Measurements from ENCODE around the gene CELF4.

CELF4 gene

DNA sequence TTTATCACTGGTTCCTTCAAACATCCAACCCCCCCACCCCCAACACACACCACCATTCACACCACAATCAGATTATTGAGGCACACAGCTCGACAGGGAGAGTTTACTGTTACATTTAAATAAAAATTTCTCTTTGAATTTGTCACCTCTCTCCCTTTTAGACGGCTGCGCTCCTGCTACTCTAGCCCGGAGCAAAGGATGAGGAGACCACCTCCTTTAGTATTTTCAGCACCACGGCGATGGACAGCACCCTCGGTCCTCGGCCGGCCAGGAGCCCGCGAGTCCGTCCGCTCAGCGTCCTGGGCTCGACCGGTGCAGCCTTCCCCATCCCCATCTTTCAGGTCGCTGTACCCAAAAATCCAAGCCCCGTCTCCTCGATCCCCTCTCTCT is 892 bp downstream of the CELF4 start:
- no peak for TF ChIP-seq TCF12 (IDR thresholded peaks at IDR 0.05; ENCODE audit: low read depth)
- TF ChIP-seq, protein P1, sequence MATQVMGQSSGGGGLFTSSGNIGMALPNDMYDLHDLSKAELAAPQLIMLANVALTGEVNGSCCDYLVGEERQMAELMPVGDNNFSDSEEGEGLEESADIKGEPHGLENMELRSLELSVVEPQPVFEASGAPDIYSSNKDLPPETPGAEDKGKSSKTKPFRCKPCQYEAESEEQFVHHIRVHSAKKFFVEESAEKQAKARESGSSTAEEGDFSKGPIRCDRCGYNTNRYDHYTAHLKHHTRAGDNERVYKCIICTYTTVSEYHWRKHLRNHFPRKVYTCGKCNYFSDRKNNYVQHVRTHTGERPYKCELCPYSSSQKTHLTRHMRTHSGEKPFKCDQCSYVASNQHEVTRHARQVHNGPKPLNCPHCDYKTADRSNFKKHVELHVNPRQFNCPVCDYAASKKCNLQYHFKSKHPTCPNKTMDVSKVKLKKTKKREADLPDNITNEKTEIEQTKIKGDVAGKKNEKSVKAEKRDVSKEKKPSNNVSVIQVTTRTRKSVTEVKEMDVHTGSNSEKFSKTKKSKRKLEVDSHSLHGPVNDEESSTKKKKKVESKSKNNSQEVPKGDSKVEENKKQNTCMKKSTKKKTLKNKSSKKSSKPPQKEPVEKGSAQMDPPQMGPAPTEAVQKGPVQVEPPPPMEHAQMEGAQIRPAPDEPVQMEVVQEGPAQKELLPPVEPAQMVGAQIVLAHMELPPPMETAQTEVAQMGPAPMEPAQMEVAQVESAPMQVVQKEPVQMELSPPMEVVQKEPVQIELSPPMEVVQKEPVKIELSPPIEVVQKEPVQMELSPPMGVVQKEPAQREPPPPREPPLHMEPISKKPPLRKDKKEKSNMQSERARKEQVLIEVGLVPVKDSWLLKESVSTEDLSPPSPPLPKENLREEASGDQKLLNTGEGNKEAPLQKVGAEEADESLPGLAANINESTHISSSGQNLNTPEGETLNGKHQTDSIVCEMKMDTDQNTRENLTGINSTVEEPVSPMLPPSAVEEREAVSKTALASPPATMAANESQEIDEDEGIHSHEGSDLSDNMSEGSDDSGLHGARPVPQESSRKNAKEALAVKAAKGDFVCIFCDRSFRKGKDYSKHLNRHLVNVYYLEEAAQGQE (IDR thresholded peaks at IDR 0.05; ENCODE audit: low read depth), result peak; percentile 93

DNA sequence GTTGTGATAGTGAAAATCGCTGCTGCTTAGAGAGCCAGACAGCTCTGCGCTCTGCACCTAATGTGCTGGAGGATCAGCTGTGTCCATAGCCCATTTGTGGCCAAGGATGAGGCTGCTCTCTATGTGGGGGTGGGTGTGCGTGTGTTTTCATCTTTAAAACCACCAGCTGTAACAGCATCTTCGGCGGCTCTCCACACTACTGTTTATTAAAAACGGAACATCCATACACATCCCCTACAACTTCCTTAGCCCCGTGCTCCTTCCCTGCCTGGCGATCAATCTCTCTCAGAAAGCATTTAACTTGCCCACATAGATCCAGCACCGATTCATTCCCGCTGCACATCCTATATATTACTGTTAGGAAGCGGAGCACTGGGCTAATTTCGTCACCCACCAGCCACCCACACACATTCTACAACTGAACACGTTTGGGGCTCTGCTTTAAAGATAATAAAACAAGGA is 1.6 kb downstream of the CELF4 start:
- TF ChIP-seq, protein P2, sequence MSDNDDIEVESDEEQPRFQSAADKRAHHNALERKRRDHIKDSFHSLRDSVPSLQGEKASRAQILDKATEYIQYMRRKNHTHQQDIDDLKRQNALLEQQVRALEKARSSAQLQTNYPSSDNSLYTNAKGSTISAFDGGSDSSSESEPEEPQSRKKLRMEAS (IDR thresholded peaks at IDR 0.05), result no peak
- TF ChIP-seq, protein P3, sequence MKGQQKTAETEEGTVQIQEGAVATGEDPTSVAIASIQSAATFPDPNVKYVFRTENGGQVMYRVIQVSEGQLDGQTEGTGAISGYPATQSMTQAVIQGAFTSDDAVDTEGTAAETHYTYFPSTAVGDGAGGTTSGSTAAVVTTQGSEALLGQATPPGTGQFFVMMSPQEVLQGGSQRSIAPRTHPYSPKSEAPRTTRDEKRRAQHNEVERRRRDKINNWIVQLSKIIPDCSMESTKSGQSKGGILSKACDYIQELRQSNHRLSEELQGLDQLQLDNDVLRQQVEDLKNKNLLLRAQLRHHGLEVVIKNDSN (IDR thresholded peaks at IDR 0.05), result no peak
- TF ChIP-seq EGR1 (IDR thresholded peaks at IDR 0.05), result no peak
- no peak for TF ChIP-seq RAD21 (IDR thresholded peaks at IDR 0.05; ENCODE audit: low read depth)
- no peak for TF ChIP-seq TAF1 (IDR thresholded peaks at IDR 0.05; ENCODE audit: low read depth)
- TF ChIP-seq EP300 (IDR thresholded peaks at IDR 0.05; ENCODE audit: borderline replicate concordance), result no peak
- TF ChIP-seq, protein P1 (IDR thresholded peaks at IDR 0.05; ENCODE audit: low read depth), result no peak
- no peak for TF ChIP-seq NFIC (IDR thresholded peaks at IDR 0.05)

DNA sequence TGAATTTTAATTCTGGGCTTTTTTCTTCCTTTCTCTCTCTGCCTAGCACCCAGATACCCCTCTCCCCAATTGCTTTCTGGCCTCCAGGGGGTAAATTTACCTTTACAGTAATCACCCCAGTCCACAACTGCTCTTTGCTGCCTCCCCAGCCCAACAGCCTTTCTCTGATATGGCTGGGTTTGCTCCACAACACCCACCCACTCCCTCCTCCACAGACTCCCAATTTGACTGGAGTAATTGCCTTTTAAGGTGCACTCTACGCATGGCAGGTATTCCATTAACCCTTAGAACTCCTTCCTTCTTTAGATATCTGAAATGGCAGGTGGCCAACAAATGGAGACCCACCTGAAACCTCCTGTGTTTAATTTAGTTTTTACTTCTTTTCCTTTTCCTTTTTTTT is 3.6 kb downstream of the CELF4 start:
- TF ChIP-seq, protein P1 (IDR thresholded peaks at IDR 0.05; ENCODE audit: low read depth), result no peak
- TF ChIP-seq CEBPB (IDR thresholded peaks at IDR 0.05) (no peak), ZBTB7A (IDR thresholded peaks at IDR 0.05; ENCODE audit: low read depth) (no peak), TCF12 (IDR thresholded peaks at IDR 0.05; ENCODE audit: low read depth) (no peak), EGR1 (IDR thresholded peaks at IDR 0.05) (no peak), YY1 (IDR thresholded peaks at IDR 0.05; ENCODE audit: low read depth) (no peak), NFIC (IDR thresholded peaks at IDR 0.05) (no peak), RAD21 (IDR thresholded peaks at IDR 0.05; ENCODE audit: low read depth) (no peak), EP300 (IDR thresholded peaks at IDR 0.05; ENCODE audit: borderline replicate concordance) (no peak), TEAD4 (IDR thresholded peaks at IDR 0.05) (no peak), FOXM1 (IDR thresholded peaks at IDR 0.05; ENCODE audit: borderline replicate concordance, low read depth) (no peak), CREB1 (IDR thresholded peaks at IDR 0.05; ENCODE audit: low read depth) (no peak)
- TF ChIP-seq, protein P3 (IDR thresholded peaks at IDR 0.05), result no peak

DNA sequence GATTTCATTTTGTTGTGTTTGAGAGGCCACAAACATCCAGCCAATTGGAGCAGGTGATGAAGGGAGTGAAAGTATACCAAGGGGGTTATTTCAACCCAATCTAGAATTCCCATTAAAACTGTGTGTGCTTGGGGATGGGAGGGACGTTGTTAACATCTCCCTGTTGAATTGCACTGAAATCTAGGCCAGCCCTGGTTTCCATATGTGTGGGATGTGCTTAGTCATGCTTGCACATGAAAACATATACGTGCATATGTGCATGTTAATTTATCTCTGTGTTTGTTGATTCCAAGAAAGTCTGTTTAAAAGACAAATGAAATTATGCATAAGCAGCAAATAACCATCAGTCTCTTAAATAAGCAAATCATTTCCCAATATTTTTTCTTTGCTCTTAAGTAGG is 5.6 kb downstream of the CELF4 start:
- TF ChIP-seq TCF12 (IDR thresholded peaks at IDR 0.05; ENCODE audit: low read depth), result no peak
- TF ChIP-seq YY1 (IDR thresholded peaks at IDR 0.05; ENCODE audit: low read depth), result no peak
- TF ChIP-seq, protein P3 (IDR thresholded peaks at IDR 0.05), result no peak
- TF ChIP-seq TAF1 (IDR thresholded peaks at IDR 0.05; ENCODE audit: low read depth), result no peak
- TF ChIP-seq EP300 (IDR thresholded peaks at IDR 0.05; ENCODE audit: borderline replicate concordance), result no peak
- no peak for TF ChIP-seq CEBPB (IDR thresholded peaks at IDR 0.05)
- no peak for TF ChIP-seq RAD21 (IDR thresholded peaks at IDR 0.05; ENCODE audit: low read depth)
- TF ChIP-seq CREB1 (IDR thresholded peaks at IDR 0.05; ENCODE audit: low read depth), result no peak
- no peak for TF ChIP-seq NFIC (IDR thresholded peaks at IDR 0.05)
- TF ChIP-seq, protein P1 (IDR thresholded peaks at IDR 0.05; ENCODE audit: low read depth), result no peak
- TF ChIP-seq FOXM1 (IDR thresholded peaks at IDR 0.05; ENCODE audit: borderline replicate concordance, low read depth), result no peak
- no peak for TF ChIP-seq TEAD4 (IDR thresholded peaks at IDR 0.05)
- TF ChIP-seq EGR1 (IDR thresholded peaks at IDR 0.05), result no peak
- TF ChIP-seq, protein P2 (IDR thresholded peaks at IDR 0.05), result no peak
- TF ChIP-seq ZBTB7A (IDR thresholded peaks at IDR 0.05; ENCODE audit: low read depth), result no peak

Measured in Ishikawa (cell line).